ENCODE results near the gene CCL2.

The CCL2 gene

DNA sequence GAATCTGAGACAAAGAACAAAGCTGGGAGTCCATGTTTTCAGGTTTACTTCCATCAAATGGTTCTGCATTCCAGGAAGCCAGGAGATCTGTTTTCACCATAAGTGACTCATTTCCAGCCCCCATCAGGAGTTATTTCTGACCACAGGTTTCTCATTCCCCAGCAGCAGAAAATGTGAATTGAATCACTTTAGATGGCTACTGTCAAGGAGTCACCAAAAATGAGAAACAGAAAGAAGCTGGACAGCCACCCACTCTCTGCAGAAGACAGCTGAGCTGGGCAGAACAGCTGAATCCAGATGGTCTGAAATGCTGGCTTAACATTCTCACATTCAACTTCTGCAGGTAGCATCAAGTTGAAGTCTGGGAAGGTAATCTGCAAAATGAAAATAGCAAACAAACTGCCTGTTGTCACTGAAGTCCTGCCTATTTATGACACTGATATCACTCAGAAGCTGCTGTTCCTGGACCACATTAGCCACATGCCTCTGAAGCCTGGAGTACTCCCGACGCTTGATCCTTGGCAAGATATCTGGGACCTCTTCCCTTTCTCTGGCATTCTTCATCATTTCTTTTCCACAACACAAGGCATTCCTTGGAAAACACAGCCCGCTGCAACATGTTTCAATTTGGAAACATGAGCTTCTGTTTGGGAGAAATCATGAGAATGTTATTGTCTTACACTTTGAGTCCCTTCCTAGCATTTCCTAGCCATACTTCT, 45.7 kb downstream of the CCL2 start:
- ChIA-PET CTCF (interaction anchor here (1.2 kb wide), 1 partner anchor 61 kb away, joined by 4 read pairs; no protein-coding TSS in a partner anchor), POLR2A (no interaction called here)
- no peak for TF ChIP-seq L3MBTL2 (conservative IDR thresholded peaks at IDR 0.05)
- no peak for TF ChIP-seq LEF1 (IDR thresholded peaks at IDR 0.05; ENCODE audit: borderline replicate concordance)
- no peak for TF ChIP-seq NFRKB (IDR thresholded peaks at IDR 0.05)
- TF ChIP-seq ZNF384 (IDR thresholded peaks at IDR 0.05) = no peak
- TF ChIP-seq CTBP1 (IDR thresholded peaks at IDR 0.05; ENCODE audit: borderline replicate concordance) = no peak
- TF ChIP-seq FOXK2 (IDR thresholded peaks at IDR 0.05) = no peak
- DNase-seq (ENCODE audit: extremely low spot score) = no peak

- no peak for TF ChIP-seq L3MBTL2 (conservative IDR thresholded peaks at IDR 0.05)
- TF ChIP-seq, protein P1, sequence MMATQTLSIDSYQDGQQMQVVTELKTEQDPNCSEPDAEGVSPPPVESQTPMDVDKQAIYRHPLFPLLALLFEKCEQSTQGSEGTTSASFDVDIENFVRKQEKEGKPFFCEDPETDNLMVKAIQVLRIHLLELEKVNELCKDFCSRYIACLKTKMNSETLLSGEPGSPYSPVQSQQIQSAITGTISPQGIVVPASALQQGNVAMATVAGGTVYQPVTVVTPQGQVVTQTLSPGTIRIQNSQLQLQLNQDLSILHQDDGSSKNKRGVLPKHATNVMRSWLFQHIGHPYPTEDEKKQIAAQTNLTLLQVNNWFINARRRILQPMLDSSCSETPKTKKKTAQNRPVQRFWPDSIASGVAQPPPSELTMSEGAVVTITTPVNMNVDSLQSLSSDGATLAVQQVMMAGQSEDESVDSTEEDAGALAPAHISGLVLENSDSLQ (IDR thresholded peaks at IDR 0.05) = no peak
- no peak for DNase-seq (ENCODE audit: extremely low spot score)
- POLR2A ChIA-PET = no interaction called here
- CTCF ChIA-PET = interaction anchor here (0.6 to 1.2 kb wide), 2 partner anchors 60 to 374 kb away, joined by 3 to 4 read pairs; no protein-coding TSS in a partner anchor
These were observed 46.9 kb downstream of the CCL2 start for GRCh38 chr17:34301986-34302385.

DNA sequence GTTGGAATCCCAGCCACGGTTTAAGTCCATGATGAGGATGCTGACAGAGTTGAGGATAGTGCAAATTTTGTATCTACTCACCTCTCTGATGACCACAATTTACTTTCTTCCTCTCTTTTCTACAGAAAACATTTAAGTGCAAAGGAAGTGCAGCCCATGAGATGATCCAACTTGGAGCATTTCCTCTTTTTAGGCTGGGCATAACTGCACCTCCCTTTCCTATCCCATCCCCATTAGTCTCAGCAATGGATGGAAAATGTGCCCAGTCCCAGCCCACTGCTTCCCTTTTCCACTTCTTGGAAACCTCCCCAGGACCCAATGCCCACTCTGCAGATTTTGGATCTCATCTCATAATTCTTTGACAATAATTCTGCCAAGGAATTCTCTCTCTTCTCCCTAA, 47.6 kb downstream of the CCL2 start:
- TF ChIP-seq BHLHE40 (IDR thresholded peaks at IDR 0.05; ENCODE audit: borderline replicate concordance) (no peak), FOXK2 (IDR thresholded peaks at IDR 0.05) (no peak), ZNF384 (IDR thresholded peaks at IDR 0.05) (no peak), LEF1 (IDR thresholded peaks at IDR 0.05; ENCODE audit: borderline replicate concordance) (no peak), FOXA1 (IDR thresholded peaks at IDR 0.05) (no peak), SP1 (IDR thresholded peaks at IDR 0.05) (no peak)
- TF ChIP-seq, protein P1 (IDR thresholded peaks at IDR 0.05) = no peak
- no peak for DNase-seq (ENCODE audit: extremely low spot score)
- CTCF ChIA-PET = interaction anchor here (0.6 kb wide), 1 partner anchor 375 kb away, joined by 3 read pairs; no protein-coding TSS in a partner anchor
- POLR2A ChIA-PET = no interaction called here

DNA sequence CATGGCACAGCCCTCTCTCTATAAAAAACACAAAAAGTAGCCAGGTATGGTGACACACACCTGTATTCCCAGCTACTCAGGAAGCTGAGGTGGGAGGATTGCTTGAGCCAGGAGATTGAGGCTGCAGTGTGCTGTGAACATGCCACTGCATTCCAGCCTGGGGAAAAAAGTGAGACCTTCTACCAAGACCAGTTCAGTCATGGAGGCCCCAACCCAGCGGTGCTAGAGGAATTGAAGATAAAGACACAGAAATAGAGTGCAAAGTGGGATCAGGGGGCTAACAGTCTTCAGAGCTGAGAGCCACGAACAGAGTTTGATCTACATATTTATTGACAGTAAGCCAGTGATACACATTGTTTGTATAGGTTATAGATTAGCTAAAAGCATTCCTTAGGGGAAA, 48.5 kb downstream of the CCL2 start:
- DNase-seq (ENCODE audit: extremely low spot score) = no peak
- POLR2A ChIA-PET = no interaction called here
- TF ChIP-seq, protein P1 (IDR thresholded peaks at IDR 0.05) = no peak
- TF ChIP-seq ZNF384 (IDR thresholded peaks at IDR 0.05) (no peak), SP1 (IDR thresholded peaks at IDR 0.05) (no peak), SUZ12 (IDR thresholded peaks at IDR 0.05) (no peak), FOXM1 (IDR thresholded peaks at IDR 0.05; ENCODE audit: borderline replicate concordance) (no peak), L3MBTL2 (conservative IDR thresholded peaks at IDR 0.05) (no peak), CTBP1 (IDR thresholded peaks at IDR 0.05; ENCODE audit: borderline replicate concordance) (no peak), NFRKB (IDR thresholded peaks at IDR 0.05) (no peak), LEF1 (IDR thresholded peaks at IDR 0.05; ENCODE audit: borderline replicate concordance) (no peak), TARDBP (IDR thresholded peaks at IDR 0.05) (no peak), BHLHE40 (IDR thresholded peaks at IDR 0.05; ENCODE audit: borderline replicate concordance) (no peak), FOXA1 (IDR thresholded peaks at IDR 0.05) (no peak), HDGF (IDR thresholded peaks at IDR 0.05; ENCODE audit: borderline replicate concordance) (no peak), ELF4 (IDR thresholded peaks at IDR 0.05) (no peak), FOXK2 (IDR thresholded peaks at IDR 0.05) (no peak), ARNT (IDR thresholded peaks at IDR 0.05) (no peak)
- CTCF ChIA-PET = no interaction called here

DNA sequence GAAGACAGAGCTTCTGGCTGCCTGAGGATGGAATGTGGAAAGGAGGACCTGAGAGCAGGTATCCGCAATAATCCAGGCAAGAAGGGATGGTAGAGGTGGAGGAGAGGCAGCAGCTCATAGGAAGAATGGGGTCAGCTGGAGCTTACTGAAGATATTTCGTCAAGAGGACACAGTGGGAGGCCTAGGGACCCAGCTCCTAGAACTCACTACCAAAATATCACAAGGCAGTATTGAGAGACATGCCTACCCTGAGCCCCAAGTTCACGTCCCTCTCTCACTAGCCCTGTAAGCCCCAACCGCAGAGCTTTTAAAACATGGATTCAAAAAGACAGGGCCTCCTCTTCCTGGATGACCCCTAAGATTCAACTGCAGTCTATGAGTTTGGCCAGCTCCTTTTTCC, 50.0 kb downstream of the CCL2 start:
- POLR2A ChIA-PET = no interaction called here
- no peak for DNase-seq (ENCODE audit: extremely low spot score)
- TF ChIP-seq L3MBTL2 (conservative IDR thresholded peaks at IDR 0.05) (no peak), CTBP1 (IDR thresholded peaks at IDR 0.05; ENCODE audit: borderline replicate concordance) (no peak), BHLHE40 (IDR thresholded peaks at IDR 0.05; ENCODE audit: borderline replicate concordance) (no peak), ARNT (IDR thresholded peaks at IDR 0.05) (no peak), LEF1 (IDR thresholded peaks at IDR 0.05; ENCODE audit: borderline replicate concordance) (no peak), SP1 (IDR thresholded peaks at IDR 0.05) (no peak), FOXA1 (IDR thresholded peaks at IDR 0.05) (no peak)
- CTCF ChIA-PET = interaction anchor here (1.0 kb wide), 1 partner anchor 56 kb away, joined by 3 read pairs; no protein-coding TSS in a partner anchor

- no peak for DNase-seq (ENCODE audit: extremely low spot score)
- TF ChIP-seq, protein P1 (IDR thresholded peaks at IDR 0.05) = no peak
- TF ChIP-seq ZNF384 (IDR thresholded peaks at IDR 0.05) = no peak
- no peak for TF ChIP-seq L3MBTL2 (conservative IDR thresholded peaks at IDR 0.05)
- no peak for TF ChIP-seq FOXA1 (IDR thresholded peaks at IDR 0.05)
- TF ChIP-seq FOXM1 (IDR thresholded peaks at IDR 0.05; ENCODE audit: borderline replicate concordance) = no peak
- TF ChIP-seq LEF1 (IDR thresholded peaks at IDR 0.05; ENCODE audit: borderline replicate concordance) = no peak
- TF ChIP-seq TARDBP (IDR thresholded peaks at IDR 0.05) = no peak
- TF ChIP-seq NFRKB (IDR thresholded peaks at IDR 0.05) = no peak
- TF ChIP-seq CTBP1 (IDR thresholded peaks at IDR 0.05; ENCODE audit: borderline replicate concordance) = no peak
- TF ChIP-seq BHLHE40 (IDR thresholded peaks at IDR 0.05; ENCODE audit: borderline replicate concordance) = no peak
- no peak for TF ChIP-seq ELF4 (IDR thresholded peaks at IDR 0.05)
- no peak for TF ChIP-seq ARNT (IDR thresholded peaks at IDR 0.05)
- no peak for TF ChIP-seq SUZ12 (IDR thresholded peaks at IDR 0.05)
- no peak for TF ChIP-seq FOXK2 (IDR thresholded peaks at IDR 0.05)
- no peak for TF ChIP-seq SP1 (IDR thresholded peaks at IDR 0.05)
- no peak for TF ChIP-seq HDGF (IDR thresholded peaks at IDR 0.05; ENCODE audit: borderline replicate concordance)
- ChIA-PET POLR2A (no interaction called here), CTCF (interaction anchor here (1.0 to 1.5 kb wide), 3 partner anchors 55 to 105 kb away, joined by 3 to 6 read pairs (median 3); no protein-coding TSS in a partner anchor)
These were observed 50.5 kb downstream of the CCL2 start for GRCh38 chr17:34305606-34306005.
